Mesenchymal stem cell (in vitro differentiated cells and primary cell): ENCODE measurements around the gene FASTKD1. TPM values are rescaled to one million over a fixed set of nuclear protein-coding genes. Genes with fewer than 3 reads are reported as not detected.
A peak's percentile ranks its signal among the peaks of the same experiment; 100 is the strongest.

Experiments
- DNase-seq: peaks from one replicate; pipeline ENCODE4 v3.0.0-alpha.2; 2013
- H2AFZ ChIP-seq: one replicate; pipeline ENCODE4 v1.6.1; 2013; ENCODE audit warnings: low read depth, mild to moderate bottlenecking, control low read depth, inconsistent platforms, low read length, moderate library complexity
- H2AK5ac ChIP-seq: 2 replicates; pipeline ENCODE4 v1.6.1; 2013; ENCODE audit warnings: low read length, moderate library complexity, mild to moderate bottlenecking, inconsistent platforms; ENCODE audit not compliant: severe bottlenecking
- H2BK120ac ChIP-seq: one replicate; pipeline ENCODE4 v1.6.1; 2013; ENCODE audit warnings: low read depth, mild to moderate bottlenecking, inconsistent platforms, low read length, moderate library complexity
- H2BK12ac ChIP-seq, 2 experiments: one replicate each; pipeline ENCODE4 v1.6.1; 2013; ENCODE audit warnings: inconsistent platforms in 2 of 2, low read length in 2 of 2, mild to moderate bottlenecking in 2 of 2, moderate library complexity in 2 of 2, control low read depth in 1 of 2
- H2BK15ac ChIP-seq: one replicate; pipeline ENCODE4 v1.6.1; 2013; ENCODE audit warnings: mild to moderate bottlenecking, low read depth, inconsistent platforms; ENCODE audit not compliant: poor library complexity, severe bottlenecking
- H2BK5ac ChIP-seq: 2 replicates; pipeline ENCODE4 v1.6.1; 2013; ENCODE audit warnings: low read depth, mild to moderate bottlenecking, low read length, control low read depth, inconsistent platforms; ENCODE audit not compliant: poor library complexity, severe bottlenecking
- H3K14ac ChIP-seq, 2 experiments: one replicate each; pipeline ENCODE4 v1.6.1; 2013; ENCODE audit warnings: inconsistent platforms in 2 of 2, low read length in 2 of 2, control low read depth in 1 of 2, mild to moderate bottlenecking in 1 of 2, moderate library complexity in 1 of 2
- H3K18ac ChIP-seq, 2 experiments: one replicate each; pipeline ENCODE4 v1.6.1; 2013; ENCODE audit warnings: inconsistent platforms in 2 of 2, low read length in 2 of 2, control low read depth in 1 of 2, low read depth in 1 of 2, mild to moderate bottlenecking in 1 of 2
- H3K23ac ChIP-seq, 2 experiments: one replicate each; pipeline ENCODE4 v1.6.1; 2013; ENCODE audit warnings: inconsistent platforms in 2 of 2, low read length in 2 of 2, mild to moderate bottlenecking in 2 of 2, moderate library complexity in 2 of 2, control low read depth in 1 of 2
- H3K27ac ChIP-seq: 2 replicates; pipeline ENCODE4 v1.5.1; 2013; ENCODE audit warnings: mild to moderate bottlenecking, moderate library complexity, low read length, control low read depth, inconsistent platforms; ENCODE audit not compliant: poor library complexity, severe bottlenecking
- H3K27me3 ChIP-seq, 2 experiments: 2 replicates each; pipeline versions ENCODE4 v1.6.1 to v1.7.0; 2013; ENCODE audit warnings: low read length in 2 of 2, mild to moderate bottlenecking in 2 of 2, moderate library complexity in 2 of 2, control low read depth in 1 of 2, inconsistent platforms in 1 of 2; ENCODE audit not compliant: control insufficient read depth in 1 of 2, insufficient read depth in 1 of 2
- H3K36me3 ChIP-seq, 2 experiments: 2 replicates each; pipeline versions ENCODE4 v1.6.1 to v1.7.0; 2013; ENCODE audit warnings: low read length in 2 of 2, control low read depth in 1 of 2, inconsistent platforms in 1 of 2, low read depth in 1 of 2, mild to moderate bottlenecking in 1 of 2; ENCODE audit not compliant: insufficient read depth in 2 of 2, control insufficient read depth in 1 of 2
- H3K4ac ChIP-seq, 2 experiments: one replicate each; pipeline ENCODE4 v1.6.1; 2013; ENCODE audit warnings: inconsistent platforms in 2 of 2, low read length in 2 of 2, mild to moderate bottlenecking in 2 of 2, moderate library complexity in 2 of 2, control low read depth in 1 of 2, low read depth in 1 of 2
- H3K4me1 ChIP-seq: 2 replicates; pipeline ENCODE4 v1.6.1; 2013; ENCODE audit warnings: low read depth, low read length, control low read depth; ENCODE audit not compliant: control insufficient read depth, insufficient read depth
- H3K4me2 ChIP-seq: 2 replicates; pipeline ENCODE4 v1.6.1; 2013; ENCODE audit warnings: low read length, mild to moderate bottlenecking, inconsistent platforms; ENCODE audit not compliant: poor library complexity, severe bottlenecking
- H3K4me3 ChIP-seq, 2 experiments: 2 replicates each; pipeline versions ENCODE4 v1.5.1 to v1.7.0; 2013; ENCODE audit warnings: low read length in 2 of 2, mild to moderate bottlenecking in 2 of 2, control low read depth in 1 of 2, low read depth in 1 of 2; ENCODE audit not compliant: insufficient read depth in 1 of 2
- H3K79me1 ChIP-seq: replicated peaks from 2 replicates; pipeline ENCODE4 v1.6.1; 2013; ENCODE audit warnings: mild to moderate bottlenecking, control low read depth, low read length, inconsistent platforms; ENCODE audit not compliant: poor library complexity, severe bottlenecking
- H3K9ac ChIP-seq: 2 replicates; pipeline ENCODE4 v1.7.0; 2013; ENCODE audit warnings: mild to moderate bottlenecking, low read length, moderate library complexity
- H3K9me3 ChIP-seq: 2 replicates; pipeline ENCODE4 v1.7.0; 2013; ENCODE audit warnings: mild to moderate bottlenecking, low read length; ENCODE audit not compliant: control insufficient read depth
- H4K8ac ChIP-seq: one replicate; pipeline ENCODE4 v1.6.1; 2013; ENCODE audit warnings: inconsistent platforms, mild to moderate bottlenecking, low read length, moderate library complexity
- H4K91ac ChIP-seq: one replicate; pipeline ENCODE4 v1.6.1; 2013; ENCODE audit warnings: mild to moderate bottlenecking, low read length, inconsistent platforms
- WGBS: methylation state at CpG from one replicate; pipeline ENCODE4 v1.1.7; 2013; ENCODE audit warnings: mixed read lengths; 5-methylcytosine and 5-hydroxymethylcytosine counted together
- polyA plus RNA-seq, 2 experiments: library from polyadenylated mRNA; stranded (reverse); fragments of 200-250 nt; gene quantifications; one replicate each; pipeline ENCODE4 v1.2.3, GENCODE V29; 2013

FASTKD1 gene
- 14.7 TPM for polyA plus RNA-seq (2013, experiment 1 of 2)
- polyA plus RNA-seq (2013, experiment 2 of 2), result 14.6 TPM

DNA sequence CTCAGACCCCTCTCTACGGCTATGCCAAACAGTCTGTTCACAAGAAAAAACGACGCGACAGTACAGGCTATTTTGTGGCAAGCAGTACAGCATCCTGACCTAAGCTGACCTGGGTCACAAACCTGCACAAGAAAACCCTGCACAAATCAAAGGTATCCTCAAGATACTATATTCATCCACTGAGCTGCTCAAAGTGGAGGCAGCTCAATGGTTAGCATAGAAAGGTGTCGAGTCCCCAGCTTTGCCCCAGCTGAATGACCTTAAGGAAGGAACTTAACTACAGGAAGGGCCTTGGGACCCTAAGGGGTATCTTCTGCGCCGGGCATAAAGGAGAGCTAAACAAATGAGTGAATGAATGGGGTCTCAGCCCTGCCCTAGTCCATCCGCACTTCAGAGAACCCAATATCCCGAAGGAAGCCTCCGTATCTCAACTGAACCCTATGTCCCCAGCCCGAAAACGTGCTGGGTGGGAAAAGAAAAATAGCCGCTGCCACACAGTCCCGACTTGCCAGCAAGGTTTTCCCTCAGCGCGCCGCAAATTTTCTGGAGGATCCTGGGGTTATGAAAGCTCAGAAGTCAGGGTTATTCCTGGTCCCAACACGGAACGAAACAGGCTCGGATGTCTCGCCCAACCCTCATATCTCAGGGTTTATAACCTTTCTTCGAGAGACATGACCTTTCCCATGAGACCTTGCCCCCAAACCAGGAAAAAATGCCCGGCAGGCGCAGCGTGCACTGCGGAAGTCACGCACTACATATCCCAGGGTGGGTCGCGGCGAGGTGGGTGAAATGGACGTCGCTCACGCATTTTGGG, at the start of gene FASTKD1:
FASTKD1 (minus strand) TSS at position 706 of the 814 bp plus-strand sequence. CDS start 1,836 bp downstream, outside the sequence.
- Histone ChIP-seq H3K4me2 (peak within 1 kb of the TSS; percentile 94), H3K27ac (peak within 1 kb of the TSS; percentile 24), H3K14ac (peak within 1 kb of the TSS in 1 of 2 experiments; percentile 70), H2BK120ac (peak within 1 kb of the TSS; percentile 42), H2BK15ac (no peak within 1 kb of the TSS), H3K4me3 (peak within 1 kb of the TSS; percentile 66 to 93), H4K91ac (no peak within 1 kb of the TSS), H3K23ac (no peak within 1 kb of the TSS), H3K9ac (peak within 1 kb of the TSS; percentile 90), H2AFZ (peak within 1 kb of the TSS; percentile 82), H2BK5ac (no peak within 1 kb of the TSS), H3K18ac (peak within 1 kb of the TSS; percentile 54 to 66), H3K79me1 (peaks cover 9% of the 10 kb centered on the region), H2BK12ac (no peak within 1 kb of the TSS), H3K4me1 (no peaks in the 10 kb centered on the region), H3K4ac (peak within 1 kb of the TSS in 1 of 2 experiments; percentile 32), H4K8ac (peak within 1 kb of the TSS; percentile 71), H3K27me3 (no peaks in the 10 kb centered on the region), H3K36me3 (peaks cover 0 to 3% of the 10 kb centered on the region in 2 experiments), H3K9me3 (no peaks in the 10 kb centered on the region), H2AK5ac (no peak within 1 kb of the TSS)
- under 1% methylated on average over 33 of the region's 33 CpGs for WGBS
- peak; percentile 90 for DNase-seq

GRCh38 chr2:169623235-169623634, 49.6 kb upstream of the FASTKD1 start:
- Histone ChIP-seq H2BK12ac (no peak overlapping the region), H3K27me3 (no peaks in the 10 kb centered on the region), H3K14ac (no peak overlapping the region), H4K91ac (no peak overlapping the region), H3K36me3 (peaks cover 3 to 80% of the 10 kb centered on the region in 2 experiments), H3K4me1 (peaks cover 2% of the 10 kb centered on the region), H3K4ac (no peak overlapping the region), H2BK120ac (no peak overlapping the region), H3K18ac (no peak overlapping the region), H2BK15ac (no peak overlapping the region), H2BK5ac (no peak overlapping the region), H2AK5ac (no peak overlapping the region), H4K8ac (no peak overlapping the region), H3K4me3 (no peak overlapping the region), H3K23ac (no peak overlapping the region), H2AFZ (no peak overlapping the region), H3K9ac (no peak overlapping the region), H3K79me1 (peaks cover 24% of the 10 kb centered on the region), H3K27ac (no peak overlapping the region), H3K4me2 (no peak overlapping the region), H3K9me3 (no peaks in the 10 kb centered on the region)
- WGBS, result 98% methylated on average over 4 of the region's 4 CpGs
- no peak for DNase-seq

- no peak overlapping the region for H3K27ac ChIP-seq
- no peak overlapping the region for H2BK12ac ChIP-seq
- H3K4ac ChIP-seq, result no peak overlapping the region
- no peak overlapping the region for H4K91ac ChIP-seq
- H3K23ac ChIP-seq, result no peak overlapping the region
- no peak overlapping the region for H3K18ac ChIP-seq
- no peak overlapping the region for H3K14ac ChIP-seq
- H3K79me1 ChIP-seq, result peaks cover 12% of the 10 kb centered on the region
- peaks cover 3 to 76% of the 10 kb centered on the region in 2 experiments for H3K36me3 ChIP-seq
- no peak overlapping the region for H3K4me3 ChIP-seq
- H4K8ac ChIP-seq, result no peak overlapping the region
- H2AK5ac ChIP-seq, result no peak overlapping the region
- H2AFZ ChIP-seq, result no peak overlapping the region
- H3K9ac ChIP-seq, result no peak overlapping the region
- WGBS, result no CpG with 5 or more reads among the region's 1 CpG
- no peak overlapping the region for H2BK120ac ChIP-seq
- H2BK5ac ChIP-seq, result no peak overlapping the region
- H3K27me3 ChIP-seq, result no peaks in the 10 kb centered on the region
- H2BK15ac ChIP-seq, result no peak overlapping the region
- peaks cover 2% of the 10 kb centered on the region for H3K4me1 ChIP-seq
- no peak overlapping the region for H3K4me2 ChIP-seq
- DNase-seq, result no peak
- H3K9me3 ChIP-seq, result peaks cover 8% of the 10 kb centered on the region
Measured at GRCh38 chr2:169620509-169620908, 46.8 kb upstream of the FASTKD1 start.

DNA sequence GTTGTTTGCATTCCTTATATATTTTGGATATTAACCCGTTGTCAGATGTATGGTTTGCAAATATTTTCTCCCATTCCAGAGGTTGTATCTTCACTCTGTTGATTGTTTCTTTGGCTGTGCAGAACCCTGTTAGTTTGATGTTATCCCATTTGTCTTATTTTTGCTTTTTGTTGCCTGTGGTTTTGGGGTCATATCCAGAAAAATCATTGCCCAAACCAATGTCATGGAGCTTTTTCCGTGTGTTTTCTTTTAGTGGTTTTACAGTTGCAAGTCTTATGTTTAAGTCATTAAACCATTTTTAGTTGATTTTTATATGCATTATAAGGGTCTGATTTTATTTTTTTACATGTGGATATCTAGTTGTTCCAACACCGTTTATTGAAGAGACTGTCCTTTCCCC, 46.3 kb upstream of the FASTKD1 start:
- no CpG with 5 or more reads among the region's 3 CpGs for WGBS
- H3K4me3 ChIP-seq, result no peak overlapping the region
- H2BK15ac ChIP-seq, result no peak overlapping the region
- H3K4me2 ChIP-seq, result no peak overlapping the region
- no peak overlapping the region for H4K91ac ChIP-seq
- H4K8ac ChIP-seq, result no peak overlapping the region
- H3K9me3 ChIP-seq, result peaks cover 8% of the 10 kb centered on the region
- no peak overlapping the region for H3K4ac ChIP-seq
- no peak overlapping the region for H2BK12ac ChIP-seq
- H3K23ac ChIP-seq, result no peak overlapping the region
- H3K4me1 ChIP-seq, result peaks cover 2% of the 10 kb centered on the region
- no peaks in the 10 kb centered on the region for H3K27me3 ChIP-seq
- no peak overlapping the region for H3K9ac ChIP-seq
- H3K18ac ChIP-seq, result no peak overlapping the region
- DNase-seq, result no peak
- no peak overlapping the region for H3K14ac ChIP-seq
- H3K36me3 ChIP-seq, result peaks cover 3 to 75% of the 10 kb centered on the region in 2 experiments
- no peak overlapping the region for H3K27ac ChIP-seq
- H2BK5ac ChIP-seq, result no peak overlapping the region
- no peak overlapping the region for H2AK5ac ChIP-seq
- H3K79me1 ChIP-seq, result peaks cover 12% of the 10 kb centered on the region
- H2BK120ac ChIP-seq, result no peak overlapping the region
- H2AFZ ChIP-seq, result no peak overlapping the region
